LoVo (cell line): ENCODE results near the gene LHX3.

Source experiments
- DNase-seq: peaks from one replicate; pipeline ENCODE4 v3.0.0-alpha.2; 2016; ENCODE audit warnings: low spot score

The LHX3 gene

DNA sequence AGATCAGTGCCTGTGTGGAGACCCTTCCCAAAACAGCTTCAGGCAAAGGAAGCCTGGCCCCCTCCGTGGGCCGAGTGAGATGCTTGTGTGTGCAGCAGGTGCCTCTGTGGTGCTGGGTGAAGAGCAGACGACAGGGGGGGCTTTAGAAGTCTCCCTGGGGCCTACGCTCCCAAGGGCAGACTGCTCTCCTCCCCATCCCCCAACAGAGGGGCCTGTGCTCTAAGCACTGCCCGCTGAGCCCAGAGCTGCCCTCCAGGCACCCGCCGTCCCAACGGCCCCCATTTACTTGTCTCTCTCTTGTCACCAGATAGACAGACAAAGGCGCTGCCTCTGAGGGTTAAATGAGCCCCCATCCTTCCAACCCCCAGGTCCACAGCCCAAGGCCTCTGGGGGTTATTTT lies 2.7 kb upstream of the LHX3 start:
- no peak for DNase-seq

DNA sequence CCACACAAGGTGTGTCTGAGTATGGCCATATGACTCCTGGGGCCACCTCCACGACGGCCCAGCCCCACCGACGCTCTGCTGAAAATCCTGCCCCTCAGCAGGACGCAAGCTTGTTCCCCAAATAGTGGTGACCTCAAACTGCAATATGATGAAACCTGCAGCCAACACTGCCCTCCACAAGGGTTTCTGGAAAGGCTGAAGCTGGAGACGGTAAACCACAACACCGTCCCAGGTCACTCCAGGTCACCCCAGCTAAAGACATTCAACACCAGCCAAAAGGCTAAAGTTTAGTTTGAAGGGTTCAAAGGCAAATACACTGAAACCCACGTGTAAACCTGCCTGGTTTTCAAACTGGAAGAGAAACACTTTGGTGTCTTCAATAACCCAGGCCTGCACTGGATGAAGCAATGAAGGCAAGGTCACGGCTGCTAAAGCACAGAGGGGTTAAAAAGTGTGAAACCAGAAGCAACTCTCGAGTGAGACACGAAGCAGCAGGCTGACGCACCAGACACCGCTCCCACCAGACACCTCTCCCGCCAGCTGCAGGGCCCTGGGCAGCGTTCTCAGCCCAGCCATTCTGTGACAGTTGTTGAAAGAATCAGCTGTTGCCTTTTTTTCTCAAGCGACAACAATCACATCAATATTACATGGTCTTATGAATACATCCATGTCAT lies 1.8 kb upstream of the LHX3 start:
- DNase-seq: no peak

DNA sequence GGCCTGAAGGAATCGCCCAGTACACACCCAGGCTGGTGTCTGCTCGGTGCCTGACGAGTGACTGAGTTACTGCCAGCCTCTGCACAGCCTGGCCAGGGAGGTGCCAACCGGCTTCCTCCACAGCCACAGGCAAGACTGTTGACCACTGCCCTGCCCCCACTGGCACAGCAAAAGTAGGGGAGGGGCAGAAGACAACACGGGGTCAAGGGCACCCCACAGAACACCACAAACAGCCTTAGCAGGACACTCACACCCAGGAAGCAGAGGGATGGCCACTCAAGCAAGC lies 722 bp upstream of the LHX3 start:
- DNase-seq: no peak

DNA sequence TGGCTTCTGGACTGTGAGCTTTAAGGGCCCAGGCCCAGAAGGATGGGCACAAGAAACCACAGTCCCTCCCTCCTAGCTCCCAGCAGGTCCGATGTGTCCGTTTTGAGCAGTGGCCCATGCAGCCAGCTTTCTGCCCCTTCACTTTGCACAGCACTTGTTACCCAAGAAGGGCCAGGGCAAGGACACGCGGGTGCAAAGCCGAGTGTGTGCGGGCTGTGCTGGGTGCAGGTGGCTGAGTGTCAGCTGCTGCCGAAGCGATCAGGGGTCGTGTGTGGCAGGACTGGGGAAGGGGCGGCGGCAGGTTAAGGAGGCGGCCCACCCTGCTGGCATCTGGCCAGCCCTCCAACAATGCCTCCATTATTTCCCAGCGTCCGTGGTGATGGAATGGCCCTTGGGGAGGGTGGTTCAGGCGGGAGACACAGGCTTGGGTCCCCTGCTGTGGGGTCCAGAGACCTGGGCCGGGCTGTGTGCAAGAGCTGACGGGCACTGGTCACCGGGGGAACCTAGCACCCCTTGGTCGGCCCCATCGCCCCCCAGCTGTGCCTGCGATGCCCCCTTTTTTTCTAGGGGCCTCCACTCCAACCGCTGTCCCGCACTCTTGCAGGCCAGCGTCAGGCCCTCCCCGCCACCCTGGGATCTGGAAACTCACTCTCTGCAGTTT lies 653 bp downstream of the LHX3 start:
- DNase-seq: no peak

DNA sequence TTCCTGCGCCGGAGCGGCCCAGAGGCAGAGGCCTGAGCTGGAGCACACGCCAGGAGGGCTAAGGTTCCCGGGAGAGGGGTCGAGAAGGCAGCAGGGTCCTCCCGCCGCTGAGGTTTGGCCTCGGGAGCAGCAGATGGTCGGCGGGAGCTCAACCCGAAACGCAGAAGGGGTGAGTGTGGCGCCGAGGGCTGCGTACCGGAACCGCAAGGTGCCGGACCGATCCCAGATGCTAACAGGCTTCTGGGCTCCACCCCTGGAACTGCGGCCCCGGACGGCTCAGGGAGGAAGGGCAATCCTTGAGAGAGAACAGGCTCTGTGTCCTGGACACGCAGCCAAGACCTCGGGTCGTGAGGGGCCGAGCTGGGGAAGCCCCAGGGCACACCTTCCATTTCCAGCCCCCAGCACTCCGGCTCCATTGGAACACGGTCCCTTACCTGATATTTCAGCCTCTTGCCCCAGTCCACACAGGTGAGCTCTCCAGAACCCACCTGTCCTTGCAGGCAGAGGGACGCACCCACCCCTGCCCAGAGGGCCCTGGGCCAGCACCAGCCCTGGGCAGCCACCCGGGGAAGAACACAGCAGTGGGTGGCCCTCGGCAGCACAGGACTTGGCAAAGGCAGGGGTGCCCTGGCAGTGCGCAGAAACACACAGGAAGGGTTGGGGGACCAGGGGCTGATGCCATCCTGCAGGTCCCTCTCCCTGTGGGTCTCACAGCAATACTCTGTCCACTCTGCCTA lies 1.4 kb downstream of the LHX3 start:
- no peak for DNase-seq

DNA sequence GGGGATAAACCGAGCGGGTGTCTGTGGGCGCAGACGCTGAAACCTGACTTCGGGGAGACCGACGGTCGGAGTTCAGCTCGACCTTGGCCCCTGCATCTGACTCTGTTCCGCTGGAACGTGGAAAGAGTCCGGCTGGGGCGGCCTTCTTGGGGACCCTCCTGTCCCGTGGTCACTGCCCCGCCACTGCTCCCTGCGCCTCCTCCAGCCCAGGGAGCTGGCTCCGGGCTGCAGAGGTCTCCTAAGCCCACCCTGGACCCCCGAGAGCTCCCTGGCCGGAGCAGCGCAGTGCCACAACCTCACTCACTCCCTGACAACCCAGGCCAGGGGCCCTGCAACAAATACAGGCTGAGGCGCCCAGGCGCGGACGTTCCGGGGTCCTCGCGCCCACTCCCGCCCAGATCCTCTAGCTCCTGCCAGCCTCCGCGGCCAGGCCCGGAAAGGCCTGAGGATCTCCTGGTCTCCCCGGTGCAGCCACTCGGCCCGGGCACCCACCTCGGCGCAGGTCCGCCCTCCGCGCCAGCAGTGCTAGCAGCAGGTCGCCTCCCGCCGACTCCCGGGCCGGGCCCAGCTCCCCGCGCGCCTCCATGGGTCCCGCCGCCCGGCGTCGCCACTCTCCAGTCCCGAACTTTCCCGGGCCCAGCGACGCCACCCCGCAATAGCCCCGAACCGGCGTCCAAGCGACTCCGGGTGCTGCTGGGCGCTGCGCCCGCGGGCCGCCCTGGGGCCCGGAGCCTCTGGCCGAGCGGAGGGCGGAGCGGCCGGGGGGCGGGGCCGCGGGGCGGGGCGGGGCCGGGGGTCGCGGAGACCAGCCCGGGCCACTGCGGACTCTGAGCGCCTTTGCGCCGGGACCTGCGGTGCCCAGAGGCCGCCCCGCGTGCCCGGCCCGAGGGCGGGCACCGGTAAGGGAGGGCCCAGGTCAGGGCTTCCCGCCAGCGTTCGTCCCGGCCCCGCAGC lies 2.2 kb downstream of the LHX3 start:
- DNase-seq: no peak

DNA sequence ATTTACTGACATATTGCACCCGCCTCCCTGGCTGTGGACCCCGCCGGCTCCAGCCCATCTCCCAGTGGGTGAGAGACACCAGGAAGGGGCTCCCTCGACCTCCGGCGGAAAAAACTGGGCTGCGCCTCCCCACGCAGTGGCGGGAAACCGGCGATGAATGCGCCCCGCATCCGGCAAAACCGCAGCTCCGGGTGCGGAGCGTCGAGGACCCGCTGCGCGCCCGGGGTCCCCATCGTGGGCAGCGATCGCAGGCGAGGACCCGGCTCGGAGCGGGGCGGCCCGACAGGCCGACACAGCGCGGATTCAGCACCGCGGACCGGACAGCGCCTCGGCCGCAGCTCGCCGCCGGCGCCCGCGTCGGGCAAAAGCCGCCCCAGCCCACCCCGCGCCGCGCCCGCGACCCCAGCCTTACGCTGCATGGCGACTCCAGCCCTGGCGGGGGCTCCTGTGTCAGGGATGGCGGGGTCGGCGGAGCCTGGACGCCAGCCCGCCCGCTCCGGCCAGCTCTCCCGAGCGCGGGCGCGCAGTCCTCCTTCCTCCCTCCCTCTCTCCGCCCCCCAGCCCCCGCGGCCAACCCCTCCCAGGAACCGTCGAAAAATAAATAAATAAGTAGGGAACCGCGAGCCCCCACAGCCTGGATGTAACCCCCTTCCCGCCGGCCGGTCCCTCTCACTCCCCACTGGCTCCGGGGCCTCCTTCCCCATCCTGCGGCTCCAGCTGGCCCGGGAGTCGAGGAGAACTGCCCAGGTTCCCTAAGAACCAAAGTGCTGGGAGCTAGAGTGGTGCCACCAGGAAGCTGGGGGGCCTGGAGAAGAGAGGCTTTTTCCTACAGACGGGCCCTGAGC lies 3.1 kb downstream of the LHX3 start:
- no peak for DNase-seq

DNA sequence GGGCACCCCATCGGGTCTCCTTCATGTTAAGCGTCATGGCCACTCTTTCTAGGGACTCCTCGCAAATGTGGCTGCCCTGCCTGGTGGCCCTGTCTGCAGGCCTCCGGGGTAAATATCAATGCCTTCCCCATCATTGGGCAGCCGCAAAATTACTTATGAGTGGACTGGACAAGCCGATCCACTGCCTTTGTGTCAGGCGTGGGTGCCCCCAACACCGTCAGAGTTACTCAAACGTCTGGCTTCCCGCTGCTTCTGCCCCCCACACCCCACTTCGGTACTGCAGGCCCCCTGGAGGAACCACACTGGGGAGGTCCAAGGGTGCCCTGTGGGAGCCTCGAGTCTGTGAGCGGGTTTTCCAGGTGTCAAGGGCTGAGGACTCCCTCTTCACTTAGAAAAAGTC lies 3.8 kb downstream of the LHX3 start:
- DNase-seq: no peak

DNA sequence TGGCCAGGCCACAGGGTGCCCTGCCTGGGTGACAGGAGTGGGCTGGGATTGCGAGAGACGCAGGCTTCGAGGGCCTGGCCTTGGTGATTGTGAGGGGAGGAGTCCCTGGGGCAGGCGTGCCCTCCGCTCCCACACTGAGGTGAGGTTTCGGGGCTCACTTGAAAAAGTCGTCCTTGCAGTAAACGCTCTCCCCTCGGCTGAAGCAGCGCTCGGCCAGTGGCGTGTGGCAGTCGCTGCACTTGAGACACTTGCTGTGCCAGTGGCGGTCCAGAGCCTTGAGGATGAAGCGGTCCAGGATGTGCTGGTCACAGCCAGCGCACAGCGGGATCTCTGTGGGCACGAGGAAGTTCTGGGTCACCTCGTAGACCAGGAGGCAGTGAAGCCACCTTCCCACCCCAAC lies 4.5 kb downstream of the LHX3 start:
- no peak for DNase-seq

DNA sequence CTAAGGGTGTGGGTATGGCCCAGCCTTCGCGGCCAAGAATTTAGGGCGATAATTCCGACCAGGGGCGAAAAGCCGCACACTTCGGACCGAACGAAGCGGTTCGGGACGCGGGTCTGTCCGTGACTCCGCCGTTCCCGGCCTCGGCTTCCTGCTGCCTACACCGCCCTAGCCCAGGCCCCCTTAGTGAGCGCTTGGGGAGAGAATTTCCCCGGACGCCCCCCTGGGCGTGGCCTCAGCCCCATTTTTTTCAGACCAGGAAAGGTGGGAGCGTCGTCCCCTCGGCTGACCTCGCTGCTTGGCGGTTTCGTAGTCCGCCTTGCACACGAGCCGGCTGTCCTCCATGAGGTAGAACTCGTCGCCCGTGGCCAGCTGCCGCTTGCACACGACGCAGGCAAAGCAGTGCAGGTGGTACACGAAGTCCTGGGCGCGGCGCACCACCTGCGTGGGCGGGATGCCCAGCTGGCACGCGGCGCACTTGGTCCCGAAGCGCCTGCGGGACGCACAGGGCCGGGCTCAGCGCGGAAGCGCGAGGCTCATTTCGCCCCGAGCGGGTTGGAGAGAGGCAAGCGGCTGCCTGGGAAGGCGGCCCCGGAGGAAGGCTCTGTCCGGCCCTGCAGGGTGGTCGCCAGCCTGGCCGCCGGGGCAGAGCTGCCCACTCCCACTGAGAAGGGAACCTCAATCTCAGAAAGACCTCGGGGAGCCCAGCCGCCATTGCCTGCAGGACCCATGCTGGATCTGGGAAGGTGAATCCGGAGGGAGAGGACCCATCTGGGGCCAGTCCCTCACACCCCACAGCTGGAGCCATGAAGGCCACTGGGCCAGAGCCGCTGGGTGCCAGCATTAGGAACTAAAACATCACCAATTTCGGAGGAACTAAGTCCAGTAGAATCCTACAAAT lies 5.3 kb downstream of the LHX3 start:
- DNase-seq: no peak

DNA sequence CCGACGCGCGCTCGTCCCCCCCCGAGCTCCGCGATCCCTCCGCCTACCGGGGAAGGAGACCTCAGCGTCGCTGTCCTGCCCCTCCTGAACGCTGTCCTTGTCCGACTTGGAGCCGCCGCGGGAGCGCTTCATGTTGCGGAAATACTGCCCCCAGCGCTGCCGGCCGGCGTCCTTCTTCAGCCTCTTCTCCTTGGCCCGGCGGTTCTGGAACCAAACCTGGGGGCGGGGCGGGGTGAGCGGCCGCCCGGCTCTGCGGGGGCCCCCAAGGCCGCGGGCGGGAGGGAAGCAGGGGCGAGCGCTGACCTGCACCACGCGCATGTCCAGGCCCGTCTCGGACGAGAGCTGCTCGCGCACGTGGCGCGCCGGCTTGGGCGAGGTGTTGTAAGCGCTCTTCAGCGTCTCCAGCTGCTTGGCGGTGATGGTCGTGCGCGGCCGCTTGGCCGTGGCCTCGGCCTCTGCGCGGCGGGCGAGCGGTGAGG lies 6.3 kb downstream of the LHX3 start:
- DNase-seq: no peak

DNA sequence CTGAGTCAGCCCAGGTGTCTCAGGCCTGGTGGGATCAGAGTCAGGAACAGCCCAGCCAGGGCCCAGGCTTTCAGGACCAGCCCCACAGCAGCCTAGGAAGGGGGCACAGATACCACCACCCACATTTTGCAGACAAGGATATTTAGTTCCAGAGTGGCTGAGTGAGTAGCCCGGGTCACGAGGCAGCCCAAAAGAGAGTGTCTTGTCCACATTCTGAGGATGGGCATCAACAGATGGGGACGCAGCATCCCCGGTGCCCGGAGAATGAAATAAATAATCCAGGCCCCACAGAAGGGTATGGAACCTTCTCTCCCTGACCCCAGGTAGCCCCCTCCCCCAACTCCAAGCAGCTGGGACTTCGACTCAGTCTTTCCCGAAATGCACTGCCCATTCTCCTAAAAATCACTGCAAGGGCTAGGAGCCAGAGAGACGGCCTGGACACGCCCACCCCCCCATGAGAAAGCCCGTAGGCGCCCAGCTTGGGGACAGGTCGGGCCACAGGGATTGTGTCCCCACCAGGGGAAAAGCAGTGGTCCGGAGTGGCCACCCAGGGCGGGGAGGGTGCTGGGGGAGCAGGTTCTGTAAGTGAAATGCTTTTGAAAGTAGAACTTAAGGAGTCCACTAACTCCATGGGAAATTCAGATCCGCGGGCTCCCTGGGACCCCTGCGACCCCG lies 6.9 kb downstream of the LHX3 start:
- no peak for DNase-seq

DNA sequence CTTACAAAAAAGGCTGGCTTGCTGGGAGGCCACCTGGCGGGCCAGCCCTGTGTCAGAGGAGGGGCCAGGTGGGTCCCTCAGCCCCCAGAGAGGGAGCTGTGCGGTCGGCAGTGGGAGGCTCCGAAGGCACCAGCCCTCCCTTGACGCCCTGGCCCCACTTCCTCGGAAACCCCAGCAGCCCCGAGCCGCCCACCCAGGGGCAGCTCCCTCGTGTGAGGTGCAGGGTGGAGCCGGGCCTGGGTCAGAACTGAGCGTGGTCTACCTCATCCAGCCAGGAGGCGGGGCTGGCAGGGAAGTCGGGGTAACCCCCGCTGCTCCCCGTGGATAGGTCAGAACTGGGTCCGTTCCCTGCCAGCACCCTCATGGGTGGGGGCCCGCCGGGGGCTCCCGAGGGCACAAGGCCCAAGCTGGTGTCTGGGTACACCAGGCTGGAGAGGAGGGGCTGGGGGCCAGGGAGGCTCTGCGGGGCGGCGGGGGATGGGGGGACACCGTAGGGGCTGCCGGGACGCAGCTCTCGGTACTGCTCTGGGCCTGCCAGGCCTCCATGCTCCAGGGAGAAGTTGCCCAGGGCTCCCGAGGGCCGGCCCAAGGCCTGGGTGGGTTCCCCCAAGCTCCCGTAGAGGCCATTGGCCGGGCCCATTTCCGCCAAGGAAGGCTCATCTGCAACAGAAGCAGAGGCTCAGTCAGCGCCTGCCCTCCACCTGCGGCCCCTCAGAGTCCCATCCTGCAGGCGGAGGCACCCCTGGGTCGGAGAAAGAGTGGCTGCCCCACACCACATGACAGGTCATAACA lies 7.6 kb downstream of the LHX3 start:
- DNase-seq: no peak

DNA sequence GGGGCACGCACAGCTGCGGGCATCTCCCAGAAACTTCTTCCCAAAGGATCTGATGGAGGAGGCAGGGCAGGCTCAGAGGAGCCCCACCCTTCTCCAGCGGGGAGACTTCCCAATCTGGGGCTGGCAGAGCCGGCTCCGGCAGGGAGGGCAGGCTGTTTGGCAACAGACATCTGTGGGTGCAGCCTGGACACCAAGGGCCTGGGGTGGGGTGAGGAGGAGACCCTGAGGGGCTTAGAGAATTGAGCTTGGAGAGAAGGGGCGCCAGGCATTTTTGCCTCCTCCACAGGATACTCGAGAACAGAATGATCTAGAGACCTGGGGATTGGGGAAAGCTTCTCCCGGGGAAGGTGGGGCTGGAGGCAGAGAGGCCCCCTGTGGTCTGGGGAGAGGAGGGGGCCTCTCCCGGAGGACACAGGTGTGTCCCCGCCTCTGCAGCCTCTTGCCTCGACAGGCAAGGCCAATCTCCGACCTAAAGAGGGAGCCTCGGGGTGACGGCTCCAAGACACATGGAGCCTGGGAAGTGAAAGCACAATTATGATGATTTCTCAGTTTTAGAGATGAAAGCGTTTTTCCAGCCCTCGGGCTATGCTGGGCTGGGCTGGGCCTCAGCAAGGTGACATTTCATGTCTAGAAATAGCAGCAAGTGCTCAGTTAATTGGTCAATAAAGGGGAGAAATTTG lies 8.4 kb downstream of the LHX3 start:
- DNase-seq: no peak

DNA sequence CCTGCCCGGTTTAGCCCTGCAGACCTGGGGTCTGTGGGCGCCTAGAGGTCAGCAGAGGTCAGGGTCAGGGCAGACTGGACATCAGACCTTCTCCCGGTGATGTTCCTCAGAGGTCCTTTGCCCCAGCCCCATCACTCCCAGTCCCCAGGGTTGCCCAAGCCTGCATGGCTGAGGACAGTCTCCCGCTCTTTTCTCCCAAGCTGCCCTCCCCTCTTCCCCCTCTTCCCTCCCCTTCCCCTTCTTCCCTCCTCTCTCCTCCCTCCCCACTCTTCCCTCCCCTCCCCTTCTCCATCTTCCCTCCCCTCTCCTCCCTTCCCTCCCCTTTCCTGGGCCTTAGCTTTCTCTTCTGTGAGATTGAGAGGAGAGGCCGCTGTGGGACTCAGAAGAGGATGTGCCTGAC lies 10.4 kb downstream of the LHX3 start:
- DNase-seq: no peak

DNA sequence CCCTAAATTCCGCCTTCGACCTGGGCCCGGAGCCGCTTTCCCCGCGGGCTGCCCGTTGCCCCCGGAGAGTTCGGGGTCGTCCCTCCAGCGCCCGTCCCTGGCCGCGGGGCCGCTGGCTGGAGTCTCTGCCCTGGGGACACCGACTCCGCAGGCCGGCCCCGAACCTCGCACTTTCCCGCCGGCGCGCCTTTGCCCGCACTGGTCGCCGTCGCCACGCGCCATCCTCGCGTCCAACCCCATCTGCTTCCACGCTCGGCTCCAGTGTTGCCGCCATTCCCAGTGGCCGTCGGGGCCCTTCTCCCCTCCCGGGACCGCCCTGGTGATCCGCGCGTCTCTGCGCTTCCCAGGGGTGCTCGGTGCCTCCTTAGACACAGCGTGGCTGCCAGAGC lies 11.0 kb downstream of the LHX3 start:
- DNase-seq: no peak

DNA sequence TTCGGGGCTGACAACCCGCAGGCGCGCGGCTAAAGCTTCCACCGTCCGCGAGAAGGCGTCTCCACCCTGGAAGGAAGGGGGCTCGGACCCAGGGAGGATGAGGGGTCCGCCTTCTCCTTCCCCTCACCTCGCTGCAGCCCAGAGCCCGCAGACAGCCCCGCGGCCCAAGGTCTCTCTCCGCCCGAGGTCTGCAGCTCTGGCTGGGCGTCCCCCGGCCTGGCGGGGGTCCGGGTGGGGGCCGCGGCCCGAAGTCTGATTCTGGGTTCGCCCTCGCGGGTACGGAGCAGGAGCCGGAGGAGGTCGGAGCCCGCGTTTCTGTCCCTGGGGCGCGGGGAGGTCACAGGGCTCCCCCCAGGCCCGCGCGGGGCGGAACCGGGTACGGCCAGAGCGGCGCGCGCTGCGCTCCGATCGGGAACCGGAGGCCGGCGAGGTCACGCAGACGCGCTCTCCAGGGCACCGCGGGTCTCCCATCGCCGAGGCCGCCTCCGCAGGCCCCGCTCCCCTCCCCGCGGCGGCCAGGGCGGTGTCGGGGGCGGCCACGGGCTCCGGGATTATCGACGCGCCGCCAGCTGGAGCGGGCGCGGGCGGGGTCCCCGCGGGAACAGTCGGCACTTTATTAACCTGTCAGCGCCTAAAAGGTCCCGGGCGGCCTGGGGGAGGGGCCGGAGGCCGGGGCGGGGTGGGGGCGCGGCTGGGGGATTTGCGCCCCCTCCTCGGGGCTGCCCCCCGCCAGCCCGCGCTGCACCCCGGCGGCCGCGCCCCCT lies 11.6 kb downstream of the LHX3 start:
- no peak for DNase-seq
